Retinal pigment epithelial cell (primary cell): ENCODE data around the gene CRLF3.

Experiments used
- DNase-seq: peaks from one replicate; pipeline ENCODE4 v3.0.0-alpha.2; 2010; ENCODE audit warnings: low read depth
- H3K4me3 ChIP-seq: 2 replicates; pipeline ENCODE4 v1.5.1; 2011; ENCODE audit warnings: mild to moderate bottlenecking, low read length, control low read depth, moderate library complexity
- CTCF ChIP-seq: conservative IDR thresholded peaks from 2 replicates; pipeline ENCODE4 v1.5.1; 2011; ENCODE audit warnings: low read depth, low read length, control low read depth, inconsistent platforms

Gene CRLF3

GRCh38 chr17:30812218-30813177 is 12.0 kb downstream of the CRLF3 start:
- no peak for TF ChIP-seq CTCF
- H3K4me3 ChIP-seq, result no peak overlapping the region
- no peak for DNase-seq

- no peak for TF ChIP-seq CTCF
- DNase-seq, result no peak
- no peak overlapping the region for H3K4me3 ChIP-seq
Measured at GRCh38 chr17:30809867-30810266, 14.6 kb downstream of the CRLF3 start.

- H3K4me3 ChIP-seq, result no peak overlapping the region
- no peak for TF ChIP-seq CTCF
- DNase-seq, result no peak
Measured at GRCh38 chr17:30808785-30809286, 15.7 kb downstream of the CRLF3 start.

- no peak overlapping the region for H3K4me3 ChIP-seq
- no peak for TF ChIP-seq CTCF
- DNase-seq, result no peak
Measured at GRCh38 chr17:30807896-30808295, 16.6 kb downstream of the CRLF3 start.

- DNase-seq, result no peak
- no peak overlapping the region for H3K4me3 ChIP-seq
- TF ChIP-seq CTCF, result peak; percentile 34
Measured at GRCh38 chr17:30805944-30806456, 18.5 kb downstream of the CRLF3 start.

GRCh38 chr17:30801671-30802070 is 22.8 kb downstream of the CRLF3 start:
- no peak overlapping the region for H3K4me3 ChIP-seq
- DNase-seq, result no peak
- TF ChIP-seq CTCF, result no peak
